AG04450 (cell line): ENCODE data around the gene ATF4. TPM values are rescaled to one million over a fixed set of nuclear protein-coding genes. Genes with fewer than 3 reads are reported as not detected.

Source experiments
- CTCF ChIA-PET: fragments of 300-600, 350-600 bp; formaldehyde crosslinking; extraction: SDS; loops from one replicate; lab custom pipeline; 2022; ENCODE audit warnings: antibody characterized with exemption, inconsistent platforms; lab: Charles Lee
- POLR2A ChIA-PET: fragments of 350-600 bp; formaldehyde crosslinking; extraction: SDS; loops from one replicate; lab custom pipeline; 2021; ENCODE audit warnings: antibody characterized with exemption, inconsistent platforms; lab: Yijun Ruan, JAX
- DNase-seq: peaks from one replicate; pipeline ENCODE4 v3.0.0-alpha.2; 2011; ENCODE audit warnings: low read depth, low spot score
- H3K27ac ChIP-seq: one replicate; pipeline ENCODE4 v1.5.1; 2012; ENCODE audit warnings: low read depth, low read length, control low read depth
- H3K27me3 ChIP-seq: one replicate; pipeline ENCODE4 v1.6.0; 2012; ENCODE audit warnings: low read length; ENCODE audit not compliant: control insufficient read depth, insufficient read depth
- H3K4me3 ChIP-seq: 2 replicates; pipeline ENCODE4 v1.5.1; 2011; ENCODE audit warnings: mild to moderate bottlenecking, low read depth, low read length, control low read depth
- H3K9me3 ChIP-seq: 2 replicates; pipeline ENCODE4 v1.5.1; 2012; ENCODE audit warnings: low read length; ENCODE audit not compliant: control insufficient read depth, insufficient read depth
- polyA plus RNA-seq: library from polyadenylated mRNA; depleted of rRNA; stranded (reverse); fragments of >200 nt; gene quantifications from 2 replicates; pipeline ENCODE4 v1.2.3, GENCODE V29; 2011
- TF ChIP-seq, protein P1 (sequence below): IDR thresholded peaks from 2 replicates; pipeline ENCODE4 v1.5.1; 2011; ENCODE audit warnings: low read depth, low read length, control low read depth, inconsistent platforms

The ATF4 gene
- polyA plus RNA-seq, 1 experiment: 936 TPM

DNA sequence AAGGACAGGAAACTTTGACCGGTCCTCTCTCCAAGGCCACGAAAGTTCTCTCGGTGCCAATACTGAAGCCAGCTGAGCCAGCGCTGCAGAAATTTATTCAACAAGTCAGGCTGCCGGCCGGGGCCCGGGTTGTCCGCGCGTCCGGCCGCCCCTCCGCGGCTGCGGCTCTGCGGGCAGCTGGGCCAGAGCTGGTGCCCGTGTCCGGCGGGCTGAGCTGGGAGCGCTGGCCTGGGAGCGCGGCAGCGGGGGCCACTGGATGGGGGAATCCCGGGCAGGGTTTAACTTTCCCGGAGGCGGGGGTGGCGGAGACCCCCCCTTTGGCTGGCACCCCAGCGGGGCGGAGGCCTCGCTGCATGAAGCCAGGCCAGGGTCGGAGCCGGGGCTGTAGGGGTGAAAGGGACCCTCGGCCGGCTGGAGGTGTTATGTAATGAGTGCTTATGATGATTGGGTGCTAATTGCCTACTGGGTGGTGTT, 37.9 kb downstream of the ATF4 start:
- H3K27me3 ChIP-seq: peaks cover 62% of the 10 kb centered on the region
- ChIA-PET POLR2A (no interaction called here), CTCF (interaction anchor here (1.5 kb wide), 1 partner anchor 467 kb away, joined by 6 read pairs; no protein-coding TSS in a partner anchor)
- H3K27ac ChIP-seq: no peak overlapping the region
- no peaks in the 10 kb centered on the region; the same call in 1 of the 2 replicates for H3K9me3 ChIP-seq
- no peak for DNase-seq
- TF ChIP-seq, protein P1, sequence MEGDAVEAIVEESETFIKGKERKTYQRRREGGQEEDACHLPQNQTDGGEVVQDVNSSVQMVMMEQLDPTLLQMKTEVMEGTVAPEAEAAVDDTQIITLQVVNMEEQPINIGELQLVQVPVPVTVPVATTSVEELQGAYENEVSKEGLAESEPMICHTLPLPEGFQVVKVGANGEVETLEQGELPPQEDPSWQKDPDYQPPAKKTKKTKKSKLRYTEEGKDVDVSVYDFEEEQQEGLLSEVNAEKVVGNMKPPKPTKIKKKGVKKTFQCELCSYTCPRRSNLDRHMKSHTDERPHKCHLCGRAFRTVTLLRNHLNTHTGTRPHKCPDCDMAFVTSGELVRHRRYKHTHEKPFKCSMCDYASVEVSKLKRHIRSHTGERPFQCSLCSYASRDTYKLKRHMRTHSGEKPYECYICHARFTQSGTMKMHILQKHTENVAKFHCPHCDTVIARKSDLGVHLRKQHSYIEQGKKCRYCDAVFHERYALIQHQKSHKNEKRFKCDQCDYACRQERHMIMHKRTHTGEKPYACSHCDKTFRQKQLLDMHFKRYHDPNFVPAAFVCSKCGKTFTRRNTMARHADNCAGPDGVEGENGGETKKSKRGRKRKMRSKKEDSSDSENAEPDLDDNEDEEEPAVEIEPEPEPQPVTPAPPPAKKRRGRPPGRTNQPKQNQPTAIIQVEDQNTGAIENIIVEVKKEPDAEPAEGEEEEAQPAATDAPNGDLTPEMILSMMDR: no peak
- no peak overlapping the region for H3K4me3 ChIP-seq

DNA sequence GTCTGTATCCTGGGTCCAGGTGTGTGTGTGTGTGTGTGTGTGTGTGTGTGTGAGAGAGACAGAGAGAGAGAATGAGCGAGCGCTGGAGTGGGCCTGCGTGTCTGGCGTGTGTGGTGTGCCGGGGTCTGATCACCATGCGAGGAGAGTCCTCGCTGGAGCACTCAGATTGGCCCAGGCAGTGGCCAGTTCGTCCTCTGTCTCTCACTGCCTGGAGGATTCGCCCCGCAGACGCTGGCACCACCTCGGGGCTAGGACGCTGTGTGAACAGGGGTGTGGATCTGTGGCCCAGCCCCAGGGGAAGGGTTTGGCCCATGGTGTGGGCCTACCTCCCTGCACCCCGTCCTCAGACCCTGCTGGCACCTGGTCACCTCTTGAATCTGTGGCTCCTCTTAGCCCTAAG, 38.6 kb downstream of the ATF4 start:
- Histone ChIP-seq H3K4me3 (no peak overlapping the region), H3K27me3 (peaks cover 62% of the 10 kb centered on the region), H3K9me3 (peaks cover under 1% of the 10 kb centered on the region; the same call in 1 of the 2 replicates), H3K27ac (no peak overlapping the region)
- TF ChIP-seq, protein P1: no peak
- DNase-seq: no peak
- CTCF ChIA-PET: interaction anchor here (1.5 kb wide), 1 partner anchor 466 kb away, joined by 6 read pairs; no protein-coding TSS in a partner anchor
- POLR2A ChIA-PET: no interaction called here

DNA sequence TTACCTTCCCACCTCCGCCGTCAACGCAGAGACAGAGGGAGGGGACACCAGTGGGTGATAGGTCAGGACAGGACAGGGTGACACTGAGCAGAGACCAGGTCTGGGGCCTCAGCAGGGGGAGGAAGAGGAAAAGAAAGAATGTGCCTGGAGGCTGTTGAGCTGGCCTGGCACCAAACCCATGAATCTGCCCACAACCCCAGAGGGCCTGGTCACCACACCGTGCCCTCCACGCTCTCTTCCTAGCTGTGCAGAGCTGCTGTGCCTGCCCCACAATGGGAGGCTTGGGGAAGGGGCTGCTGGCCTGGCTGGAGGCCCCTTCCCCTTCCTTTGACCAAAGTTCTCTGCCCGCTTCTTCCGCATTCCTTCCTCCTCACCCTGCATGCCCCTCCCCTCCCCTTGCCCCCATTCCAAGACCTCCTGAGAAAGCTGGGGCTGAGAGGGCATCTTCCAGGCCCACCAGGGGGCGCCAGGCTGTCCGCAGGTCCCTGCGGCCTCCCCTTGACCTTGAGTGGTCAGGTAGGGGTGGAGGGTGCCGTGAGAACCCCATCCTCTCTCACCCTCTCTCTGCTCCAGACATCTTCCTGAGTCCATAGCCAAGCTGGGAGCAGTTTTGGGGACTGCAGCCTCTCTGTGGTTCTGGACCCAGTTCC, 39.2 kb downstream of the ATF4 start:
- no peak overlapping the region for H3K27ac ChIP-seq
- H3K9me3 ChIP-seq: peaks cover 2% of the 10 kb centered on the region; the same call in 1 of the 2 replicates
- DNase-seq: no peak
- peaks cover 56% of the 10 kb centered on the region for H3K27me3 ChIP-seq
- TF ChIP-seq, protein P1: peak; percentile 42
- no peak overlapping the region for H3K4me3 ChIP-seq
- ChIA-PET POLR2A (interaction anchor here (0.6 kb wide), 1 partner anchor 390 kb away, joined by 4 read pairs; no protein-coding TSS in a partner anchor), CTCF (interaction anchor here (0.6 to 0.7 kb wide), 2 partner anchors 195 to 294 kb away, joined by 3 to 9 read pairs; no protein-coding TSS in a partner anchor)

DNA sequence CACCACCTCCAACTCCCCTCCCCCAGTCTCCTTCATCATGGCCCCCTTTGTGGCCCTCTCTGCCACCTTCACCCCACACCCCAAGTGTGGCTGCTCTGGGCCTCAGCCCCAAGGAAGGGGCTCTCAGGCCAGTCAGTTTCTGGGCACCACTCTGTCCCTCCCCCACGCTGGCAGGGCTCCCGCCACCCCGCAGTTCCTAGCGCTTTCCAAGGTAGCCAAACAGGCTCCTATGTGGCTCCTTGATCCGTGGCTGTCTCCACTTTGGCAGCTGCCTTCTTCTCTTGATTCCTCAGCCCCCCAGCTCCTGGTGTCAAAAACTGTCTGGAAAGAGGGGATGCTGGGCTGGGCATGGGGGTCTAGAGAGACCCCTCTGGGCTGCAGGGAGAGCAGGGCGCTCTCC, 39.8 kb downstream of the ATF4 start:
- no peak for DNase-seq
- Histone ChIP-seq H3K9me3 (peaks cover 2% of the 10 kb centered on the region; the same call in 1 of the 2 replicates), H3K27me3 (peaks cover 56% of the 10 kb centered on the region), H3K4me3 (no peak overlapping the region), H3K27ac (no peak overlapping the region)
- TF ChIP-seq, protein P1: no peak
- ChIA-PET CTCF (interaction anchor here (0.6 to 0.7 kb wide), 2 partner anchors 194 to 293 kb away, joined by 3 to 9 read pairs; no protein-coding TSS in a partner anchor), POLR2A (interaction anchor here (0.6 kb wide), 1 partner anchor 389 kb away, joined by 4 read pairs; no protein-coding TSS in a partner anchor)

DNA sequence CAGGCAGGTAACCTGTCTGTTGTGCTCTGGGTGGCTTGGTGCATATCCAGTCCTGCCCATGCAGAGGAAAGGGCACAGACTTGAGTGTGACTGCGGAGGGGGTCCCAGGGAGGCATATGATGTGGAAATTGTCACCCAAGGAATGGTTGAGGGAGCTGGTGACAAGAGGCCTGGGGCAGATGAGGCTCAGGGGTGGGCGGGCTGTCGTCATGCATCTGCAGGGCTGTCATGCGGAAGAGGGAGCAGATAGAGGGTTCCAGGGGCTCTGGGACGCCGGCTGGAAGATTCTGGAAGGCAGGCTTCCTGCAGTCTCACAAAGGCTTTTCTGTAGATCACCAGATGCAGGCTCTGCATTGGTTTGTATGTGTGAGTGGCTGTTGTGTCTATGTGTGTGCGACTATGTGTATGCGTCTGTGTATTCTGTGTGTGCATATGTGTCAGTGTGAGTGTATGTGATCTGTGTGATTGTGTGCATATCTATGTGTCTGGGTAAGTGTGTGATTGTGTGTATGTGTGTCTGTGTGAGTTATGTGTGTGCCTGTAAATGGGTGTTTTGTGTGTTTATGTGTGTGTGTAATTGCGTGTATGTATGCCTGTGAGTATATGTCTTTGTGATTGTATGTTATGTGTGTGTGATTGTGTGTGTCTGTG, 42.6 kb downstream of the ATF4 start:
- Histone ChIP-seq H3K27ac (no peak overlapping the region), H3K9me3 (peaks cover 2% of the 10 kb centered on the region; the same call in 1 of the 2 replicates), H3K4me3 (no peak overlapping the region), H3K27me3 (peaks cover 38% of the 10 kb centered on the region)
- POLR2A ChIA-PET: no interaction called here
- CTCF ChIA-PET: no interaction called here
- DNase-seq: no peak
- TF ChIP-seq, protein P1: no peak
